ENCODE data around the gene TSPAN3. TPM values are rescaled to one million over a fixed set of nuclear protein-coding genes. Genes with fewer than 3 reads are reported as not detected.

TSPAN3 gene
- polyA plus RNA-seq, 3 donors: 93.7 to 495 (median 218) TPM

Other genes starting within 250 kb of the TSPAN3 start
- gene SCAPER, start 165.8 kb downstream of the TSPAN3 start, polyA plus RNA-seq: 1 to 10 TPM; 5.4 to 9.6 (median 8.5) TPM
- 10 to 100 TPM; 12.9 to 27.6 (median 21.6) TPM for gene RCN2, start 139.4 kb downstream of the TSPAN3 start, polyA plus RNA-seq
- gene PSTPIP1, start 76.0 kb downstream of the TSPAN3 start, polyA plus RNA-seq: 10 to 100 TPM in 1 of 3 donors, 1 to 10 TPM in 2; 1.9 to 18.1 (median 9.1) TPM

Data from adipose tissue (tissue), 3 donors.